DOHH2 (cell line): ENCODE data around the gene OXCT1.

Experiments used
- H3F3A ChIP-seq: fragments of 200-600 bp; sonication (generic), shearing (Covaris generic); 2 replicates; pipeline ENCODE4 v1.6.0; 2016; ENCODE audit warnings: antibody characterized with exemption, mild to moderate bottlenecking; ENCODE audit not compliant: control insufficient read depth, insufficient read depth
- H3K27ac ChIP-seq: fragments of 200-600 bp; sonication (generic); 2 replicates; pipeline ENCODE4 v1.5.1; 2014; ENCODE audit warnings: low read depth, mild to moderate bottlenecking, low read length, moderate library complexity
- H3K27me3 ChIP-seq: fragments of 200-600 bp; sonication (generic); 2 replicates; pipeline ENCODE4 v1.6.1; 2014; ENCODE audit warnings: mild to moderate bottlenecking, low read length, mixed read lengths; ENCODE audit not compliant: control insufficient read depth
- H3K36me3 ChIP-seq: fragments of 200-600 bp; sonication (generic); 2 replicates; pipeline ENCODE4 v1.6.1; 2014; ENCODE audit warnings: mild to moderate bottlenecking, low read length, moderate library complexity, mixed read lengths; ENCODE audit not compliant: control insufficient read depth
- H3K4me1 ChIP-seq: fragments of 200-600 bp; sonication (generic); 2 replicates; pipeline ENCODE4 v1.6.1; 2014; ENCODE audit warnings: mild to moderate bottlenecking, low read length, mixed read lengths; ENCODE audit not compliant: control insufficient read depth
- H3K4me2 ChIP-seq: fragments of 200-600 bp; sonication (generic); 2 replicates; pipeline ENCODE4 v1.6.0; 2014; ENCODE audit warnings: mild to moderate bottlenecking, low read length, moderate library complexity
- H3K4me3 ChIP-seq: fragments of 200-600 bp; sonication (generic); 2 replicates; pipeline ENCODE4 v1.5.1; 2014; ENCODE audit warnings: mild to moderate bottlenecking, low read length, mixed read lengths
- H3K79me2 ChIP-seq: fragments of 200-600 bp; sonication (generic); 2 replicates; pipeline ENCODE4 v1.6.1; 2014; ENCODE audit warnings: mild to moderate bottlenecking, low read length, mixed read lengths; ENCODE audit not compliant: control insufficient read depth
- H3K9me2 ChIP-seq: fragments of 200-600 bp; sonication (generic); replicated peaks from 2 replicates; pipeline ENCODE4 v1.6.1; 2014; ENCODE audit warnings: mild to moderate bottlenecking, low read length, mixed read lengths; ENCODE audit not compliant: control insufficient read depth
- H3K9me3 ChIP-seq: fragments of 200-600 bp; sonication (generic); 2 replicates; pipeline ENCODE4 v1.6.1; 2014; ENCODE audit warnings: antibody characterized with exemption, low read length, mixed read lengths; ENCODE audit not compliant: control insufficient read depth, insufficient read depth
- H4K20me1 ChIP-seq: fragments of 200-600 bp; sonication (generic); 2 replicates; pipeline ENCODE4 v1.6.0; 2014; ENCODE audit warnings: low read depth, mild to moderate bottlenecking, antibody characterized with exemption, low read length, moderate library complexity; ENCODE audit not compliant: control insufficient read depth, insufficient read depth
- EZH2phosphoT487 ChIP-seq: fragments of 200-600 bp; sonication (generic); IDR thresholded peaks from 2 replicates; pipeline ENCODE4 v1.6.1; 2017; ENCODE audit warnings: borderline replicate concordance, mild to moderate bottlenecking, antibody characterized with exemption, low read length, moderate library complexity, mixed read lengths
- TF ChIP-seq, protein P1 (sequence below): fragments of 200-600 bp; sonication (generic); IDR thresholded peaks from one replicate; pipeline ENCODE4 v1.5.1; 2014; ENCODE audit warnings: antibody characterized with exemption, mild to moderate bottlenecking, low read depth, low read length; ENCODE audit not compliant: poor library complexity, severe bottlenecking

Gene OXCT1

GRCh38 chr5:41869151-41869723 lies 988 bp downstream of the OXCT1 start:
- Histone ChIP-seq H3K4me2 (peak overlapping the region; percentile 75), H3K9me3 (no peaks in the 10 kb centered on the region), H3F3A (0 out of 2 replicates have a peak, but pooled peaks cover 3% of the 10 kb centered on the region), H3K9me2 (no peaks in the 10 kb centered on the region), H3K4me1 (peaks cover 27% of the 10 kb centered on the region), H3K36me3 (peaks cover 33% of the 10 kb centered on the region), H3K79me2 (peaks cover 60% of the 10 kb centered on the region), H3K27me3 (no peaks in the 10 kb centered on the region), H3K4me3 (peak overlapping the region; percentile 93), H4K20me1 (no peaks in the 10 kb centered on the region), H3K27ac (peak overlapping the region; percentile 43; the same call in 1 of the 2 replicates)
- TF ChIP-seq, protein P1, sequence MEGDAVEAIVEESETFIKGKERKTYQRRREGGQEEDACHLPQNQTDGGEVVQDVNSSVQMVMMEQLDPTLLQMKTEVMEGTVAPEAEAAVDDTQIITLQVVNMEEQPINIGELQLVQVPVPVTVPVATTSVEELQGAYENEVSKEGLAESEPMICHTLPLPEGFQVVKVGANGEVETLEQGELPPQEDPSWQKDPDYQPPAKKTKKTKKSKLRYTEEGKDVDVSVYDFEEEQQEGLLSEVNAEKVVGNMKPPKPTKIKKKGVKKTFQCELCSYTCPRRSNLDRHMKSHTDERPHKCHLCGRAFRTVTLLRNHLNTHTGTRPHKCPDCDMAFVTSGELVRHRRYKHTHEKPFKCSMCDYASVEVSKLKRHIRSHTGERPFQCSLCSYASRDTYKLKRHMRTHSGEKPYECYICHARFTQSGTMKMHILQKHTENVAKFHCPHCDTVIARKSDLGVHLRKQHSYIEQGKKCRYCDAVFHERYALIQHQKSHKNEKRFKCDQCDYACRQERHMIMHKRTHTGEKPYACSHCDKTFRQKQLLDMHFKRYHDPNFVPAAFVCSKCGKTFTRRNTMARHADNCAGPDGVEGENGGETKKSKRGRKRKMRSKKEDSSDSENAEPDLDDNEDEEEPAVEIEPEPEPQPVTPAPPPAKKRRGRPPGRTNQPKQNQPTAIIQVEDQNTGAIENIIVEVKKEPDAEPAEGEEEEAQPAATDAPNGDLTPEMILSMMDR = no peak
- TF ChIP-seq EZH2phosphoT487 = no peak

- H3K79me2 ChIP-seq = peaks cover 61% of the 10 kb centered on the region
- H3K4me1 ChIP-seq = peaks cover 14% of the 10 kb centered on the region
- no peak overlapping the region for H3K27ac ChIP-seq
- H4K20me1 ChIP-seq = no peaks in the 10 kb centered on the region
- H3K4me3 ChIP-seq = no peak overlapping the region
- no peaks in the 10 kb centered on the region for H3K9me2 ChIP-seq
- no peaks in the 10 kb centered on the region for H3K9me3 ChIP-seq
- H3K36me3 ChIP-seq = peaks cover 52% of the 10 kb centered on the region
- 0 out of 2 replicates have a peak, but pooled peaks cover 3% of the 10 kb centered on the region for H3F3A ChIP-seq
- H3K4me2 ChIP-seq = no peak overlapping the region
- no peak for TF ChIP-seq EZH2phosphoT487
- TF ChIP-seq, protein P1 = no peak
- no peaks in the 10 kb centered on the region for H3K27me3 ChIP-seq
These were observed 6.2 kb downstream of the OXCT1 start for GRCh38 chr5:41863871-41864486.

GRCh38 chr5:41858890-41859289 lies 11.3 kb downstream of the OXCT1 start:
- TF ChIP-seq EZH2phosphoT487 = no peak
- TF ChIP-seq, protein P1 = no peak
- H3K4me2 ChIP-seq = no peak overlapping the region
- peaks cover 76% of the 10 kb centered on the region for H3K36me3 ChIP-seq
- H3K4me3 ChIP-seq = no peak overlapping the region
- H3K27ac ChIP-seq = no peak overlapping the region
- no peaks in the 10 kb centered on the region for H3F3A ChIP-seq
- H3K27me3 ChIP-seq = no peaks in the 10 kb centered on the region
- no peaks in the 10 kb centered on the region for H3K9me2 ChIP-seq
- H3K9me3 ChIP-seq = no peaks in the 10 kb centered on the region
- H4K20me1 ChIP-seq = no peaks in the 10 kb centered on the region
- H3K79me2 ChIP-seq = peaks cover 15% of the 10 kb centered on the region
- no peaks in the 10 kb centered on the region for H3K4me1 ChIP-seq
